Vagina (tissue), 2 donors: ENCODE data around the gene AKR1B1. TPM values are rescaled to one million over a fixed set of nuclear protein-coding genes. Genes with fewer than 3 reads are reported as not detected.

Source experiments
- DNase-seq, 2 donors: peaks; one replicate each; pipeline ENCODE4 v3.0.0-alpha.2; 2017; ENCODE audit errors: extremely low spot score in 2 of 2
- H3K27ac ChIP-seq: fragments of 200-600 bp; sonication (generic); one replicate; pipeline ENCODE4 v1.5.1; 2019
- H3K27me3 ChIP-seq: fragments of 200-600 bp; sonication (generic); one replicate; pipeline ENCODE4 v1.5.1; 2019
- H3K36me3 ChIP-seq, 2 donors: fragments of 200-600 bp; sonication (generic); one replicate each; pipeline ENCODE4 v1.5.1; 2017 to 2019
- H3K4me1 ChIP-seq: fragments of 200-600 bp; sonication (generic); one replicate; pipeline ENCODE4 v1.5.1; 2019
- H3K4me3 ChIP-seq, 2 donors: fragments of 200-600 bp; sonication (generic); 1 replicate in 1 of 2; 2 replicates in 1 of 2; pipeline ENCODE4 v1.5.1; 2016 to 2019
- H3K9me3 ChIP-seq: fragments of 200-600 bp; sonication (generic); one replicate; pipeline ENCODE4 v1.5.1; 2019
- CTCF ChIP-seq, 3 experiments: fragments of 450-650 bp in 2 of 3; fragments of 200-600 bp in 1 of 3; sonication (generic) in 1 of 3; IDR thresholded peaks; one replicate each; pipeline ENCODE4 v1.5.1; 2017 to 2019; ENCODE audit warnings: antibody characterized with exemption in 3 of 3, mild to moderate bottlenecking in 2 of 3, moderate library complexity in 2 of 3
- POLR2A ChIP-seq, 2 donors: fragments of 450-650 bp; IDR thresholded peaks; one replicate each; pipeline ENCODE4 v1.6.1; 2017; ENCODE audit warnings: antibody characterized with exemption in 2 of 2, mild to moderate bottlenecking in 2 of 2, moderate library complexity in 2 of 2
- POLR2AphosphoS5 ChIP-seq, 2 donors: sonication (generic); formaldehyde crosslinking; IDR thresholded peaks; one replicate each; pipeline ENCODE4 v1.9.0; 2017; ENCODE audit warnings: antibody characterized with exemption in 2 of 2, mild to moderate bottlenecking in 2 of 2, low read depth in 1 of 2; ENCODE audit not compliant: insufficient read depth in 1 of 2
- intact Hi-C: fragments of 100-400 bp; cut with DNase I; formaldehyde crosslinking; loops from one replicate; pipeline ENCODE4 v1.15.1; 2023
- total RNA-seq: library from RNA; depleted of rRNA; stranded (reverse); fragments of >200 nt; gene quantifications from one replicate; pipeline ENCODE4 v1.2.3, GENCODE V29; 2016

AKR1B1 gene
- total RNA-seq, 1 donor from 2014 or later, result 79.1 TPM

GRCh38 chr7:134470864-134471263 is 12.0 kb upstream of the AKR1B1 start:
- DNase-seq, result no peak
- intact Hi-C loops, result no loop called here
- no peaks in the 10 kb centered on the region for H3K27me3 ChIP-seq
- H3K4me1 ChIP-seq, result no peaks in the 10 kb centered on the region
- no peak overlapping the region for H3K27ac ChIP-seq
- no peak overlapping the region for H3K4me3 ChIP-seq
- no peaks in the 10 kb centered on the region for H3K9me3 ChIP-seq
- H3K36me3 ChIP-seq, result no peaks in the 10 kb centered on the region
- TF ChIP-seq CTCF (IDR thresholded peaks at IDR 0.05), result no peak
- TF ChIP-seq POLR2A (IDR thresholded peaks at IDR 0.05), result no peak
- TF ChIP-seq POLR2AphosphoS5 (IDR thresholded peaks at IDR 0.05; ENCODE audit: insufficient read depth in 1 of 2, low read depth in 1 of 2), result no peak

- H3K27me3 ChIP-seq, result no peaks in the 10 kb centered on the region
- no peak for TF ChIP-seq CTCF (IDR thresholded peaks at IDR 0.05)
- DNase-seq, result no peak
- intact Hi-C loops, result no loop called here
- no peaks in the 10 kb centered on the region for H3K4me1 ChIP-seq
- H3K27ac ChIP-seq, result no peak overlapping the region
- no peaks in the 10 kb centered on the region for H3K36me3 ChIP-seq
- H3K9me3 ChIP-seq, result no peaks in the 10 kb centered on the region
- H3K4me3 ChIP-seq, result no peak overlapping the region
Observed at GRCh38 chr7:134469622-134470021, 10.7 kb upstream of the AKR1B1 start.

- TF ChIP-seq CTCF (IDR thresholded peaks at IDR 0.05) (no peak), POLR2A (IDR thresholded peaks at IDR 0.05) (no peak), POLR2AphosphoS5 (IDR thresholded peaks at IDR 0.05; ENCODE audit: insufficient read depth in 1 of 2, low read depth in 1 of 2) (no peak)
- Histone ChIP-seq H3K9me3 (no peaks in the 10 kb centered on the region), H3K27ac (no peak overlapping the region), H3K4me1 (no peaks in the 10 kb centered on the region), H3K36me3 (no peaks in the 10 kb centered on the region), H3K27me3 (no peaks in the 10 kb centered on the region), H3K4me3 (no peak overlapping the region)
- intact Hi-C loops, result no loop called here
- no peak for DNase-seq
Observed at GRCh38 chr7:134468475-134468874, 9.6 kb upstream of the AKR1B1 start.

- TF ChIP-seq POLR2AphosphoS5 (IDR thresholded peaks at IDR 0.05; ENCODE audit: insufficient read depth in 1 of 2, low read depth in 1 of 2) (no peak), CTCF (IDR thresholded peaks at IDR 0.05) (no peak), POLR2A (IDR thresholded peaks at IDR 0.05) (no peak)
- H3K9me3 ChIP-seq, result no peaks in the 10 kb centered on the region
- no peaks in the 10 kb centered on the region for H3K36me3 ChIP-seq
- H3K27me3 ChIP-seq, result no peaks in the 10 kb centered on the region
- DNase-seq, result no peak
- intact Hi-C loops, result no loop called here
- no peaks in the 10 kb centered on the region for H3K4me1 ChIP-seq
- H3K4me3 ChIP-seq, result no peak overlapping the region
- H3K27ac ChIP-seq, result no peak overlapping the region
Observed at GRCh38 chr7:134468054-134468453, 9.2 kb upstream of the AKR1B1 start.

- TF ChIP-seq POLR2AphosphoS5 (IDR thresholded peaks at IDR 0.05; ENCODE audit: insufficient read depth in 1 of 2, low read depth in 1 of 2), result no peak
- H3K27ac ChIP-seq, result no peak overlapping the region
Observed at GRCh38 chr7:134465491-134465890, 6.6 kb upstream of the AKR1B1 start.

GRCh38 chr7:134464496-134464895 is 5.6 kb upstream of the AKR1B1 start:
- no peak overlapping the region for H3K27ac ChIP-seq

More at GRCh38 chr7:134465491-134465890, 6.6 kb upstream of the AKR1B1 start:
- Histone ChIP-seq H3K36me3 (no peaks in the 10 kb centered on the region), H3K4me3 (no peak overlapping the region), H3K4me1 (no peaks in the 10 kb centered on the region), H3K27me3 (no peaks in the 10 kb centered on the region), H3K9me3 (no peaks in the 10 kb centered on the region)
- intact Hi-C loops, result no loop called here
- no peak for DNase-seq

More at GRCh38 chr7:134464496-134464895, 5.6 kb upstream of the AKR1B1 start:
- peaks cover 3% of the 10 kb centered on the region for H3K4me1 ChIP-seq
- no peak for TF ChIP-seq POLR2AphosphoS5 (IDR thresholded peaks at IDR 0.05; ENCODE audit: insufficient read depth in 1 of 2, low read depth in 1 of 2)
- no peak for TF ChIP-seq POLR2A (IDR thresholded peaks at IDR 0.05)
- no peak for TF ChIP-seq CTCF (IDR thresholded peaks at IDR 0.05)
- no peaks in the 10 kb centered on the region for H3K27me3 ChIP-seq
- no peak overlapping the region for H3K4me3 ChIP-seq
- intact Hi-C loops, result no loop called here
- no peaks in the 10 kb centered on the region for H3K9me3 ChIP-seq
- no peaks in the 10 kb centered on the region for H3K36me3 ChIP-seq
- DNase-seq, result no peak
